Effector memory CD4-positive, alpha-beta T cell (primary cell): ENCODE results near the gene CAMTA1.

Source experiments
- DNase-seq, 3 donors: peaks; one replicate each; pipeline ENCODE4 v3.0.0-alpha.2; 2020
- H3K27ac ChIP-seq: 2 replicates; pipeline ENCODE4 v1.7.0; 2013; ENCODE audit warnings: mild to moderate bottlenecking, low read length, moderate library complexity; ENCODE audit not compliant: insufficient read depth, poor library complexity, severe bottlenecking
- H3K27me3 ChIP-seq: replicated peaks from 2 replicates; pipeline ENCODE4 v1.7.0; 2013; ENCODE audit warnings: mild to moderate bottlenecking, low read length; ENCODE audit not compliant: insufficient read depth, control insufficient read depth, poor library complexity, severe bottlenecking
- H3K36me3 ChIP-seq: 2 replicates; pipeline ENCODE4 v1.7.0; 2013; ENCODE audit warnings: mild to moderate bottlenecking, low read length, moderate library complexity; ENCODE audit not compliant: control insufficient read depth, insufficient read depth
- H3K4me1 ChIP-seq: 2 replicates; pipeline ENCODE4 v1.7.0; 2013; ENCODE audit warnings: low read length, mild to moderate bottlenecking; ENCODE audit not compliant: control insufficient read depth, insufficient read depth, poor library complexity, severe bottlenecking
- H3K4me3 ChIP-seq: 2 replicates; pipeline ENCODE4 v1.7.0; 2013; ENCODE audit warnings: low read length, low read depth, mild to moderate bottlenecking; ENCODE audit not compliant: insufficient read depth, poor library complexity, severe bottlenecking
- H3K9me3 ChIP-seq: 2 replicates; pipeline ENCODE4 v1.7.0; 2013; ENCODE audit warnings: mild to moderate bottlenecking, low read length, moderate library complexity; ENCODE audit not compliant: control insufficient read depth

Gene CAMTA1

DNA sequence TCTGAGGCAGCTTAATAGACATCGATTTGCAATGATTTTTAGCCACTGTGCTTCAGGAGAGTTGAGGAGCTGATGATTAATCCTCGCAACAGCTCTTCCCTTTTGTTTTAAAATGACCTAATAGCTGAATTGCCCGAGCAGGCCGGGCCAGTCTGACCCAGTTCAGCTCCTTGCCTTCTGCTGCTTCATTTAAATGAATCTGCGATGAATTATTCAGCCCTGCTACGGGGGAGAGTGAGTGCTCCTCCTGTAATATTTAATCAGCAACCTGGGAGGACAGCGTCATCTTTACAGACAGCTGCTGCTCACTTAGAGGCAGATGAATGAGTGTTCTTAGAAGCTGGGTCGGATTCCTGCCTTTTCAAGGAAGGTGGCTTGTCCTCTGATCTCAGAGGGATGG is 325.1 kb downstream of the CAMTA1 start:
- Histone ChIP-seq H3K27me3 (no peaks in the 10 kb centered on the region), H3K36me3 (no peaks in the 10 kb centered on the region), H3K27ac (no peak overlapping the region), H3K9me3 (no peaks in the 10 kb centered on the region), H3K4me3 (no peak overlapping the region), H3K4me1 (no peaks in the 10 kb centered on the region)
- no peak for DNase-seq

DNA sequence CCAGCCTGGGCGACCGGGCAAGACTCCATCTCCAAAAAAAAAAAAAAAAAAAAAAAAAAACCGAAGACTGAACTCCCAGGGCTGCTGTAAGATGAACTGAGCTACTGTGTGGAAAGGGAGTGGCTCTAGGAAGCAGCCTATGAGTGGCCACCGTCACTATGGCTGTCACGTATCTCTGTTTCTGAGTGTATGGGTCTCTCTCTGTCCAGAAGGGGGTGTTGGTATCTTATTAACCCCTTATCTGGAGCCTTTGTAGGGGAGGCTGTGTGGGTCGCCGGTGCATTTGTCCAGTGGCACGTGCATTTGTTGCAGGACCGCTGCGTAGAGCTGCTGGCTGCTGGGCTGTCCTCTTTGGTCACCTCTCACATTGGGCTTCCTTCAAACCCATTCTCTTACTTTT is 326.6 kb downstream of the CAMTA1 start:
- no peaks in the 10 kb centered on the region for H3K36me3 ChIP-seq
- no peak overlapping the region for H3K4me3 ChIP-seq
- no peaks in the 10 kb centered on the region for H3K27me3 ChIP-seq
- no peaks in the 10 kb centered on the region for H3K9me3 ChIP-seq
- no peak overlapping the region for H3K27ac ChIP-seq
- DNase-seq, result no peak
- H3K4me1 ChIP-seq, result no peaks in the 10 kb centered on the region

DNA sequence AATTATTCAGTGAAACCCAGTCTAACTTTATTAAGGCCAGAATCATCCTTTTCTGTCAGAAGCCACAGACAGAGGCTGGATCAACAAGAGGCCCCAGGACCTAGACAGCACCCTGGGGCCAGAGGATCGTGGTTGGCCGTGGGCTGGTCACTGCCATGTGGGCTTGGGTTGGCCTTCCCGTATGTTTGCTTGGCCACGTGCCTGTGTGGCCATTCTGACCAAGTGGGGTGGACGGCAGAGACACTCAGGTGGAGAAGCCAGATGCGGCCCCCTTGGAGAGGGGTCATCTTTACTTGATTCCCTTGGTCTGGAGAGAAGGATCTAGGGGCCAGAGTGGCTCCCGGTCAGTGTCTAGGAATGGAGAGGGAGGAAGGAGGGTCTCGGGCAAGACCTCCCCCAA is 327.9 kb downstream of the CAMTA1 start:
- H3K4me3 ChIP-seq, result no peak overlapping the region
- no peaks in the 10 kb centered on the region for H3K9me3 ChIP-seq
- no peaks in the 10 kb centered on the region for H3K4me1 ChIP-seq
- no peaks in the 10 kb centered on the region for H3K27me3 ChIP-seq
- DNase-seq, result no peak
- H3K27ac ChIP-seq, result no peak overlapping the region
- H3K36me3 ChIP-seq, result no peaks in the 10 kb centered on the region

DNA sequence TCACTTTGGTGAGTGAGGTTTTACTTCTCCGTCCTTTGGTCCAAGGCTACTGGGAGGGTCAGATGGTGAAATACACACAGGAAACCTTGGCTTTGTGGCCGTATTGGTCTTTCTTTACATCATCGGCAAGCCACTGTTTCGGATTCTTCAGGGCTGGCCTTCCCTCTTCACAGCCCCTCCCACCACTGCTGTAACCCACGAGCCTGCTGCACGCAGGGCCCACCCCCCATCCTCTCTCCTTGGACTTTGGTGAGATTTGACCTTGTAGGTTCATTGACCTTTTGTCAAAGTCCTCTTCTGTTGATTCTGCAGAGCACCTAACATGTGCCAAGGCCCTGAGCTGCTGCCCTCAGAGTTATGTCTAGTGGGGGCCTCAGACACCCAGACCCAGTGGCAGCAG is 328.6 kb downstream of the CAMTA1 start:
- Histone ChIP-seq H3K27me3 (no peaks in the 10 kb centered on the region), H3K36me3 (no peaks in the 10 kb centered on the region), H3K4me1 (no peaks in the 10 kb centered on the region), H3K27ac (no peak overlapping the region), H3K4me3 (no peak overlapping the region), H3K9me3 (no peaks in the 10 kb centered on the region)
- no peak for DNase-seq

DNA sequence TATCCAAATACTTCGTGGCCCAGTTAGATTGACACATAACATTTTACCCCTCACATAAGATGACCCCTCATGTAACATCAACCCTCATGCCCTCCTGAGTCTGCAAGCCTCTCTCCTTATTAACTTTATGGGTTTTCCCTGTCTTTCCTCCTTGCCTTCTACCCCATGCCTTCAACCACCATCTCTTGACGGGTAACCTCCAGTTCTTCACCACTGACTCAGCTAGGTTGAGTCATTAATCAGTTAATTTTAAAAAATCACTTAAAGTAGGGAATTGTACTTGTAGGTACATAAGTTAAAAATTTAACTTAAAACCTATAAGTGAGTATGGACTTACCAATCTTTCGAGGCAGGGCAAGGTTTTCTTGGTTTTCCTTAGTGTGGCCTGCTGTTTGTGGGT is 330.7 kb downstream of the CAMTA1 start:
- no peaks in the 10 kb centered on the region for H3K27me3 ChIP-seq
- H3K36me3 ChIP-seq, result no peaks in the 10 kb centered on the region
- H3K4me1 ChIP-seq, result no peaks in the 10 kb centered on the region
- H3K9me3 ChIP-seq, result no peaks in the 10 kb centered on the region
- no peak overlapping the region for H3K27ac ChIP-seq
- no peak overlapping the region for H3K4me3 ChIP-seq
- no peak for DNase-seq

DNA sequence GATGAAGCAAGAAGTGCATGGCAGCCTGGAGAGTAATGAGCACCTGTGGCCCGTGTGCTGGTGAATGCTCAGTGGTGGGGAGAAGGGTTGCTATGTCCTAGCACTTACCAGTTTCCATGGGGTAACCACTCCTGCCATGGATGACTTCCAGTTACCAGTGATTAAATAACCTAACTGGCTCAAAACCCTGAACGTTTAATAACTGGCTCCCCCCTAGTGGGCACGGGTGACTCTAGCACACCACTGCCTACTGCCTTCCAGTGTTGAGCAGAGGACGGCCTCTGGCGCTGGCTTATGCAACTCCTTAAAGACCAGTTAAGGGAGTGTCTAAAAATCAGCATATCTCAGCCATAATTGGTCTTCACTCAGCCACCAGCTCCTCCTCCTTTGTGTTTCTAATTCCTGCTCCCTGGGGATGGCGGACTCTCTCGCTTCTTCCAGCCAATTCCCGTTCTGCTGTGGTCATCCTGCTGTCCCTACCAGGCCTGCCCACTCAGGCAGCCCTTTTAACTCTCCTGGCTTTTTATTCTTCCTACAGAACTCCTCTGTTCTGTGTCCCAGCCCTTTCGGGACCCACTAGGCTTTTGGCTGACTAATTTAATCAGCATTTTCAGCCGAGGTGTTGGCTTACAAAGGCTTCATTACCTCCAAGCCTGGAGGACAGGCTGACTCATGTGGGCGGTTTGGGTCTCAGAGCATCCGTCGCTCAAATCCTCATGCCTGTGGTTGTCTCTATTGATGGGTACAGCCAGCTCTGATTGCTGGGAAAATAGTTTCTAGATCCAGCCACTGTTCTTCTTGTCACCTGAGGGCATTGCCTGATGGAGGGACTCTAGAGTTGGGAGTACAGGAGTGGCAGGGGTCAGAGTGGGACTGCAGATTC is 332.4 kb downstream of the CAMTA1 start:
- Histone ChIP-seq H3K4me3 (no peak overlapping the region), H3K4me1 (no peaks in the 10 kb centered on the region), H3K27ac (no peak overlapping the region), H3K27me3 (no peaks in the 10 kb centered on the region), H3K9me3 (no peaks in the 10 kb centered on the region), H3K36me3 (no peaks in the 10 kb centered on the region)
- no peak for DNase-seq

DNA sequence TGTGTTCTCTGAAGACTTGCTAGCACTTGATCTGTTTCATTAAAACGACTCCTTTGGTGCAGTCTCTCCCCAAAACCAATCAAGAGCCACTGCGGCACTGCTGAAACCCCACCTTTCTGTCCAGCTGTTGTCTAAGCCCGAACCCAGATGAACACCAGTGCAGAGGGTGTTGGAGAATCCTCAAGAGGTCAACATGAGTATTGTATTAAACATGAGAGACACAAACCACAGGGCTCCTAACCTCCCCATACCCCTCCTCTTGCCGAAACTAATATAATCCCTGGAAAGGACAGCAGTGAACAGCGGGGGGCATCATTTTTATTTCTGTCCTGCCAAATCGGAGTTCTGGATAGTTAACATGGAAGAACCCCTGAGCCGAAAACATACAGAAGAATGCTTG is 333.9 kb downstream of the CAMTA1 start:
- Histone ChIP-seq H3K27me3 (no peaks in the 10 kb centered on the region), H3K9me3 (no peaks in the 10 kb centered on the region), H3K27ac (no peak overlapping the region), H3K4me1 (no peaks in the 10 kb centered on the region), H3K36me3 (no peaks in the 10 kb centered on the region), H3K4me3 (no peak overlapping the region)
- no peak for DNase-seq

DNA sequence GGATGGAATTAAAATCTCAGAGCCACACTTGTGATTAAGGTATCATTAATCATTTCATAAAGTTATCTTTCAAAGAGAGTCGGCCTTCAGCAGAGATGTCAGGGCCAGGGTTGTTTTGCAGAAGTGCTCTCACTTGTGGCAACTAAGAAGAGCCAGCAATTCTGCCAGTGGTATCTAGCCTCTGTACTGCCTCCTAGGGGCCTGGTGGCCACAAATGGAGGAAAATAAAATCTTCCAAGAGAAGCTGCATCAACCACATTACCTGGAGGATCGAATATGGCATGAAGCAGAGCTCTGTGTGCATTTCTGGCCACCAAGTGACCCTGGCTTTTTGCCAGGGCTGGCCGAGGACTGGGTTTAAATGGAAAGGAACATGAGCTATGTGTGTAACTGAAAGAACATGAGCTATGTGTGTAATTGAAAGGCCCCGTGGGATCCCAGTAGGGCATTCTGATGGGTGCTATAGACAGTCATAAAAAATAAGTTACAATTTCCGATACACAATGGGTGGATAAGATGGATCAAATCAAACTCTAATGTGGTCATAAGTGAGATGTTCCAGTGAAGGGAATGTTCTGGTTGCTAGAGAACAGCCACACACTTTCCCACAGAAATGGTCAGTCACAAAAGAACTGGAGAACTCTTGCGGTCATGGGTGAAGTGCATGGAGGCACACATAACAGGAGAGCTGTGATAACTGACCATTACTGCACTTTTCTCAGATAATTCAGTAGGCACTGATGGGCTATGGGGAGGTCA is 335.8 kb downstream of the CAMTA1 start:
- Histone ChIP-seq H3K27me3 (no peaks in the 10 kb centered on the region), H3K36me3 (no peaks in the 10 kb centered on the region), H3K9me3 (no peaks in the 10 kb centered on the region), H3K4me3 (no peak overlapping the region), H3K4me1 (no peaks in the 10 kb centered on the region), H3K27ac (no peak overlapping the region)
- DNase-seq, result no peak

DNA sequence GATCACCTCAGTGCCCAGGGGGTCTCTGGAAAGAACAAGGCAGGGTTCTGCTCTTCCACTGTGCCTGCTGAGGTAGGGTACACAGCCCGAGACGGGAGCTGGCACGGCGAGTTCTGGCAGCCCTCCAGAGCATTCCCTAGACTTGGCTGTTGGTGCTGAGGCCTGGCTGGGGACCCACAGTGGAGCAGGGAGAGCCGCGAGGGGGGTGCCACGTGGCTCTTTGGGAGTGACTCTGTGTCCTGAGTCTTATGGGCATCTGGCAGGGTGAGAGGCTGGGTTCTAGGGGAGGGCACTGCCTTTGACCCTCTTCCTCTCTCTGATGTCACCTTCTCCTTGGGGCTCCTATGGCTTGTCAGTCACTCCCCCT is 336.4 kb downstream of the CAMTA1 start:
- DNase-seq, result no peak
- H3K27me3 ChIP-seq, result no peaks in the 10 kb centered on the region
- H3K36me3 ChIP-seq, result no peaks in the 10 kb centered on the region
- H3K4me3 ChIP-seq, result no peak overlapping the region
- no peaks in the 10 kb centered on the region for H3K4me1 ChIP-seq
- no peak overlapping the region for H3K27ac ChIP-seq
- no peaks in the 10 kb centered on the region for H3K9me3 ChIP-seq

DNA sequence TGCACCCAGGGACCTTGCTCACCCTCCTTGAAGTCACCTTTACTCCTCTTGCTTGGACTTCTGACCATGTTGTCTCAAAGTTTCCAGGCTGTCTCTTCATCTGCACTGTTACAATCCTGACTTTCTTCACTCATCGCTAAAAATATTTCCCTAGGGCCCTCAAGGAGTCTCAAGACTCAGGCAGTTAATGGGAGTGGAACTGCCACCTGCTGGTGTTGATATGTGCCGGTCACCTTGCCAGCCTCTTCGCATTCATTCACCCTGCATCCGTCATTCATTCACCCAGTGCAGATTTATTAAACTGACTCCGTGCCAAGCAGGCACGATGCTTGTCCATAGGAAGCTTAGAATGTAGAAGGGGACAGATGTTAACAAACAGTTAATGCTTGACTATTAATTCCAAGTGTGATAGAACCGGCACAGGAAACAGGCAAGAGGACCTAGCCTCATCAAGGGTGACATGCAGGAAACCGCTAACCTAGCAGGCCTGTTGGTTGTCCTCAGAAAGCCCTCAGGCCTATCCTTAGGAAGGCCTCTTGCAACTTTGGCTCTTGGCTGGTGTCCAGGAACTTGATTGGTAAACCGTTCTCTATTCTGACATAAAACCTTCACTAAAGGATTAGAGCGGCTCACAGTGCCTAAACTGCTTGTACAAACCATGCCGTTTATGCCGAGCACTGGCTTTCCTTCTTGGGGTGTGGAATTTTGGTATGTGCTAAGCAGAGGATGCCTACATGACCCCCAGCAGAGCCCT is 342.2 kb downstream of the CAMTA1 start:
- Histone ChIP-seq H3K4me3 (no peak overlapping the region), H3K4me1 (no peaks in the 10 kb centered on the region), H3K27ac (no peak overlapping the region), H3K27me3 (no peaks in the 10 kb centered on the region), H3K36me3 (no peaks in the 10 kb centered on the region), H3K9me3 (no peaks in the 10 kb centered on the region)
- no peak for DNase-seq
